HEK293 (cell line): ENCODE measurements around the gene FHAD1.
"Not testable (repeated sequence)": the region's sequence is repeated elsewhere in the genome, so short reads cannot be mapped to it uniquely, and the experiment has no call there.

Source experiments
- ATF2 ChIP-seq: fragments of 450-650 bp; formaldehyde crosslinking; IDR thresholded peaks from 2 replicates; pipeline ENCODE4 v1.5.1; 2016; ENCODE audit warnings: missing biosample characterization, missing genetic modification characterization, low read depth
- CTCF ChIP-seq: fragments of 450-650 bp; formaldehyde crosslinking; IDR thresholded peaks from 2 replicates; pipeline ENCODE4 v1.5.1; 2016; ENCODE audit warnings: missing biosample characterization, missing genetic modification characterization
- SP2 ChIP-seq: fragments of 450-650 bp; formaldehyde crosslinking; IDR thresholded peaks from 2 replicates; pipeline ENCODE4 v1.5.1; 2016; ENCODE audit warnings: missing biosample characterization, missing genetic modification characterization
- ZBTB11 ChIP-seq: fragments of 450-650 bp; formaldehyde crosslinking; conservative IDR thresholded peaks from 2 replicates; pipeline ENCODE4 v1.5.1; 2016; ENCODE audit warnings: low read depth, missing biosample characterization, missing genetic modification characterization
- ZBTB7A ChIP-seq: fragments of 450-650 bp; formaldehyde crosslinking; IDR thresholded peaks from 2 replicates; pipeline ENCODE4 v1.5.1; 2016; ENCODE audit warnings: low read depth, missing biosample characterization, missing genetic modification characterization
- ZNF175 ChIP-seq: fragments of 450-650 bp; formaldehyde crosslinking; IDR thresholded peaks from 2 replicates; pipeline ENCODE4 v1.5.1; 2016; ENCODE audit warnings: missing biosample characterization, missing genetic modification characterization
- ZNF221 ChIP-seq: fragments of 450-650 bp; formaldehyde crosslinking; IDR thresholded peaks from 2 replicates; pipeline ENCODE4 v1.5.1; 2017; ENCODE audit warnings: missing biosample characterization, missing genetic modification characterization, borderline replicate concordance
- ZNF391 ChIP-seq: fragments of 450-650 bp; formaldehyde crosslinking; IDR thresholded peaks from 2 replicates; pipeline ENCODE4 v1.5.1; 2016; ENCODE audit warnings: low read depth, missing biosample characterization, missing genetic modification characterization, borderline replicate concordance
- ZNF645 ChIP-seq: fragments of 450-650 bp; formaldehyde crosslinking; IDR thresholded peaks from 2 replicates; pipeline ENCODE4; 2016; ENCODE audit warnings: missing biosample characterization, missing genetic modification characterization

GRCh38 chr1:15379151-15379550, 132.1 kb downstream of the FHAD1 start:
- TF ChIP-seq CTCF (tag by site-specific recombination); SP2 (tag by site-specific recombination); ZNF175; ZNF645 (tag by site-specific recombination); ZNF221 (tag by site-specific recombination); ZBTB11 (tag by site-specific recombination); ZNF391 (tag by site-specific recombination); ATF2; ZBTB7A (tag by site-specific recombination): not testable (repeated sequence)
